Limb (tissue), 2 donors: Measurements from ENCODE around the gene PDHB.
A peak's percentile ranks its signal among the peaks of the same experiment; 100 is the strongest.

Experiments
- DNase-seq, 2 donors: peaks; one replicate each; pipeline ENCODE4 v3.0.0-alpha.2; 2016; ENCODE audit errors: extremely low spot score in 2 of 2

Gene PDHB

DNA sequence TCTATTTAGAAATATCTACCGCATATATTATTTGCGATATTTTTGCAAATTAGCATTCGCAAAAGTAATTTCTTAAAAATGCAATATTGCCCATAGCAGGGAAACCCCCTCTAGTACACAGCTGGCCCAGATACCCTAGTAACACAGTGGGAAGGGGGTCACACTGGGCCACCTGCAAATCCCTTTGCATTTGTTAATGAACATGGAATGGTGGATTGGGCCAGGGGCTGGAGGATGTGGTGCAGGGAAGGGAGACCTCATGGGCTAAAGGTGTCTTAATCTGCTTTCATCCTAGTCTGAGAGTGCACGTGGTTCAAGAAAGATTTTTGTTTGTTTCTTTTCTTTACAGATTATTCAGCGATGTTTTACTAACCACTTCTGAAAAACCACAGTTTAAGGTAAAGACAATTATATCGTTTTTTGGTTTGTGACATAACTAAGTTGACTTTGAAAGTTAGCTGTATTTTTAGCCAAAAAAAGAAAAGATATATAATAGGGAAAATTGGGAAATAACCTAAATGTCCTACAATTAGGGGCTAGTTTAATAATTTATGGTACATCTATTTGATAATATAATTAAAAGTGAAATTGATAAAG lies 30.0 kb downstream of the PDHB start:
- no peak for DNase-seq

DNA sequence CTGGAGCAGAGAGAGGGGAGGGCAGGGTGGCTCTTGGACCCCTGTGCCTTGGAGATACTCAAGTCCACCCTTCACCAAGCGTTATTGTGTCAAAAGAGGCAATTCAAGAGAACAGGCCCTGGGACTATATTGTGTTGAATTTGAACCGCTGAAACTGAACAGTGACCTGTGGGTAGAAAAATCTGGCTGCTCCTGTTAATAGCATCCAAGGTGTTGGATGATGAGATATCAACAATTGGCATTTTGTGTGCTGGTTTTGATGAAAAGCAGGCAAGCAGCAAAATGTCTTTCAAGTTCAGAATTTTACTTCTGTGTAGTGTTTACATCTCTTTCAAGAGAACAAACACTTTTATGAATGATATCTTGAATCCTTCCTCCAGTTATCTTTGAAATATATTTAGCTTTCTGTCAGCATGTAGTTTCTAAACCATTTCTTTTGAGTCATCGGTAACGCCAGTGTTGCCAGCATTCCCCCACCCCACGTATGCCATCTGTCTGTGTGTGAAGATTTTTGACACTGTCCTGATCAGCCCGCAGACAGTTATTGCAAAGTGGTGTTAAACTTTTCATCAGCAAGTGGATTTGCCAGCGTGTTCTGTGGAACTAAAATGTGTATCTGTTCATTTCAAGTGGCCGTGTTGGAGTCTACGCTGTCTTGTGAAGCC lies 34.8 kb downstream of the PDHB start:
- no peak for DNase-seq

DNA sequence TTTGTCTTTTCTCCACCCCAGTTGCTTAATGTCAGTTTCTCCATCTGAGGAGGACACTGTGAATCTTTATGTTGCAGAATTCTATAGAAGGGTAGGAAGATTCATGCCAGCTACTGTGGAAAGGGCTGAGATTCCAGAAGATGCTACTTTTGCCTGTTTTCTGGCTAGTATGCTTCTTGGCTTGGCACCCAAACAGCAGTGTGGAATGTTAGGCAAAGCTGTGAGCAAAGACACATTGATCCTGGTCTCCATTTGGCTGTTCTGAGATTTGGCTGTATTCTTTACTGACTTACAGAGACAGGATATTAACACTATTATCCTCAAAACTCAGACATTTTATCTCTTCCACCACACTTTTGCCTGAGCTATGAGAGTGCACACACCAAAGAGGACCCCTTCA lies 39.3 kb downstream of the PDHB start:
- DNase-seq = no peak

DNA sequence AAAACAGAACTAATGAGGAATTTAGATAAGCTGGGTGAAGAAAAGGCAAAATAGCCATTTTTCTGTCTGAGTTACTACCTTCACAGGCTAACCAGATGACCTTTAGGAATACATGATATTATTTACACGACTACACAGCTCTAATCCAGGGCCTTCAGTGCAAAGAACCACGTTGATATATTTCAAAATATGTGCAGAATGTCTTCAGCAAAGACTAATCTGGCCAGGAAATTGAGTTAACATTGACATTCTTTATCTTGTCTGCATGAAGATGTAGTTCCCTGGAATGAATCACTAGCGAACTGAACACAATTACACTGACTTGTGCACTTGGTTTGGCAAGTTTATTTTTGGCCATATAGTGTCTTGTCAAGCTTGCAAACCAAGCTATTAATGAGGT lies 41.5 kb downstream of the PDHB start:
- DNase-seq = no peak

DNA sequence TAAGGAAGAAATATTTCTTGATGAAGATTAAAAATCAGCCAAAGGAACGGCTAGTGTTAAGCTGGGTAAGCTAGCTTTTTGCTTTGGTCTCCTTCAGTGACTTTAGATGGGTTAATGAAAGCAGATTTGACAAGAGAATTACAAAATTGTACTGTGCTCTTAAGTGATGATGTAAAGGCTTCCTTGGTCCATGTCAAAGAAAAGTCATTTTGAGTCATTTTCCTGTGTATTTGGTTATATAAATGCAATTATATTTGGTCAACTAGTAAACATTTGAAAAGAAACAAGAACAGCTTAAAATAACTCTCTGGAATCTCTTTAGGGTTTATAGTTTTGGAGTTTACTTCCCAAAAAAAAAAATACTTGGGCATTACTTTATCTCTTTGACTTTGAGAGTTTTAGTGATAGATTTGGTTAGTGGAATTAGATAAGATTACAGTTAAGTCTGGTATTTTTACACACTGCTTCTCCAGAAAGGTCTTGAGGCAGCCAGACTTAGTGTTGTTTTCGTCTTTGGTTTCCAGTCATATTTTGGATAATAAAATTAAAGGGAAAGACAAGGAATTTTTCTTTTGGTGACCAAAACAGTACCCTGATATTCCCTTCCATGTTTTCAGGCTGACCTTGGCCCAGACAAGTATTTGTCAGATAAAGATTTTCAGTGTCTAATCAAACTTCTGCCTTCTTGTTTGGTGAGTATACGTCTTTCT lies 42.3 kb downstream of the PDHB start:
- DNase-seq = no peak

DNA sequence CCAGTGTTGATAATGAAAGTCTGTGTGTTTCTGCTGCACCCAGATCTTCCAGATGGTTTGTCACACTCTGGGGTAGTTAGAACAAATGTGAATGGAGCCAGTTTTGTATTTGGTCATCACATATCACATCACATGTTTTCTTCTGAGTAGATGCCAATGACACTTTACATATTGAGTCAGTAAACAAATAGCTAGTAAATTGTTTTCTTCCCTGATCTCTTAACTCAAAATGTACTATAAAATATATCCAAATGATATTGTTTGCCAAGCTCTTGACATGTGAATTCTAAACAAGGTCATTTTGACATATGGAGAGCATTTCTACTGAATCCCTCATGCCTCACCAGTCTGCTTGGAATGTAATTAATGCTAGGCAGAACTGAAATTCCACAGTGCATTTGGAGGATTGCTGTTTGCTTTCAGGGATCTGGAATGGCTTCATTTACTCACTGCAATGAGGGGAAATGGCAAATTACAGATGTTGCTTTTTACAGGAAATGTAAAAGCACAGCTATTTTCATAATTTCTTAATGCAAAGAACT lies 45.0 kb downstream of the PDHB start:
- DNase-seq = peak in 1 of 2 donors; percentile 70

DNA sequence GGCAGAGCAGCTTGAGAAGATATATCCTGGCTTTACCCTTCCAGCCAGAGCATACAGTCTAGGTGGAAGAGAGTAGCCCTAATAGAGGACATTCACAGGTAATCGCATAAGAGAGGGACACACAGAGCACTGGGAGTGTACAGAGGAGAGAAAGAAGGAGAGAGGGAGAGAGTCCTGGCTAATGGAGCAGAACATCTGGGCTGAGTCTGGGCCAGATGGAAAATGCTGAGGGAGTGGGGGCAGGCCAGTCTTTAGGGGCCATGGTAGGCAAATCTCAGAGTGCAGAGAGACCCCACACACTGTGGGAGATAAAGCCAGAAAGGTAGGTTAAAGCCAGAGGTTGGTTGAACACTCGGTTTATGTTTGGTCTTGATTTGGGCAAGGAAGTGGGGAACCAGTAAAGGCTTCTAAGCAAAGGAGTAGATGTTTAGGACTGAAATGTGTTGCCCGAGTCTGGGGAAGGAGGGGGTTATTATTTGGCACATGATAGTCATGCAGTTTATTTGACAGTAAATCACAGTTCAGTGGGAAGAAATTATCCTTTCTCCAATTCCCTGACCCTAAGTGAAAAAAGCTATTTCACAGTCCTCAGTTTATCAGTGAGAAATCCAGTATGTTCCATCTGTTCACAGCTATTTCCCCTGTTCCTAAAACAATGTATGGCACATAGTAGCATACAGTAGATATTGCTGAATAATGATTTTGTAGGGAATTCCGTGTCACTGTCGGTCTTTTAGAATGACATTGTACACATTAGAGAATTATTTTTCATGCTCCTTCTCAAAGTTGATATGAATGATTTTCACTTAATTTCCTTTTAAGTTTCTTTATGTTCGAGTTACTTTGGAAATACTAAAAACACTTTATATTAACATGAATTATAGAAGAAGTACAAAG lies 45.7 kb downstream of the PDHB start:
- no peak for DNase-seq

DNA sequence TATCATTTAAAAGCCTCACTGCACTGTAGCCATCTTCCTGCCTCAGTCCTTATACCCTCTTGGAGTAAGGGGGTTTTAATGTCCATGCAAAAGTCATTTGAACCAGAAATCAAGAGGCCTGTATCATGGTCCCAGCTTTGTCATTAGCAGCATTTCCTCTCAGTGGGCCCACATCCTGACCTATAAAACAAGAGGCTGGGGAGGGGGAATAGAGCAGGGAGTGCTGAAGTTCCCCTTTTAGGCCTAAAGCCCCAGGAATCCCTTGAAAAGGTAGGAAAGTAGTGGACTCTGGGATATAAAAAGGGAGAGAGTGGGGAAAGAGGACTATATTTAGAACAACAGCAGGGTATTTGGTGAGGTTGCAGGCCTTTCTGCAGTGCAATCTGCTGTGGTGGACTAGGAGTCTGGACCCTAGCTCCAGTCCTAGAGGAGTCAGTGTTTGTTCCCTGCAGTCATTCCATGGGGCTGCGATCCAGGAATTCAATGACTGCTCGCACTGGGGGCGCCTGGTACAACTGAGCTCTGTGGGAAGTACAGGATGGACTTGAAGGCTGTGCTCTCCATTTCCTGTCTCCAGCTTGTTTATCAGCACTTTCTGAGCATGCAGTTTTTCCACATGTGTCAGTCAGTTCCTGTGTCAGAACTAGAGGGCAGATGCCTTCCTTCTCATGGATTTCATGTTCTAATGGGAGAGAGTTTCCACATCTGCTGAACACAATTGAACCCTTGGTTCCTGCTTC lies 46.8 kb downstream of the PDHB start:
- no peak for DNase-seq

DNA sequence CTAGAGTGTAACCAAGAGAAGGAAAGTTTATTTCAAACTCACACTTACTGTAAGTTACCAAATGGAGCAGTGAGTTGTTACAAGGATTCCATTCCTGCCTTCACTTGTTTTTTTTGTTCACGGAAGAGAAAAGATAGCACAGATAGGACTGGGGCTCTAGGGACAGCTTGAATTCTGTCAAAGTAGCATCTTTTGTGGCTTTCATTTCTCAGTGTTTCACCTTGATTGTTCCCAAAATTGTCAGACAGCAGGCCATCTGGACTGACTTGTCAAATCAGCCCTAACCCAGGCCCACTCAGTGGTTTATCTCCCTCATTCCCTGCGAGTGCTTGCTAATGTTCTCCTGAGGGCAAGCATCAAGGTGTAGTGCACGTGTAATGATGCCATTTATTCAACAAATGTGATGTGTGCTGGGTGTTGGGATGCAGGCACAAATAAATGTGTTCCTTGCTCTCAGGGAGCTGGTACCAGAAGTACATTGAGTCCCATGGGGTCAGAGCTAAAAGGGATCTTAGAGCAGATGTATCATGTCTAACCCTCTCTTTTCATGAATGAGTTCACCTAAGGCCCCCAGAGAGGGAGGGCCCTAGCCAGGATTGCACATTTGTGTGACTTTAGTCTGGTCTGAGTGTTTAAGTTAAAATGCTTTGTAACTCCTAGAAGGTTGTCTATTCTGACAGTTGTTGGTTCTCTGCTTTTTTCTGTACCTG lies 49.1 kb downstream of the PDHB start:
- no peak for DNase-seq

DNA sequence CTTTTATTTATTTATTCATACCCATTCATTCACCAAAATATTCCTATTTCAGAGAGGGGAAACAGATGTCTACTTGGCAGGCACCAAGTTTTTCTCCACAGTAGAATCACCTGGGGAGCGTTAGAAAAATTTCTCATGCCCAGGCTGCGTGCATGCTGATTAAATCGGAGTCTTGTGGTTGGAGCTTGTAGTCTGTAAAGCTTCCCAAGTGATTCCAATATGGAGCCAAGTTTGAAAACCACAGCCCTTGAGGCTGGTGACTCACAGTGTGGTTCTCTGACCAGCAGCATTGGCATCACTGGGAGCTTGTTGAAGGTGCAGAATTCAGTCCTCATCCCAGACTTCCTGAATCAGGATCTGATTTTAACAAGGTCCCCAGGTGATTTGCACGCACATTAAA lies 49.7 kb downstream of the PDHB start:
- DNase-seq = peak in 1 of 2 donors; percentile 38

DNA sequence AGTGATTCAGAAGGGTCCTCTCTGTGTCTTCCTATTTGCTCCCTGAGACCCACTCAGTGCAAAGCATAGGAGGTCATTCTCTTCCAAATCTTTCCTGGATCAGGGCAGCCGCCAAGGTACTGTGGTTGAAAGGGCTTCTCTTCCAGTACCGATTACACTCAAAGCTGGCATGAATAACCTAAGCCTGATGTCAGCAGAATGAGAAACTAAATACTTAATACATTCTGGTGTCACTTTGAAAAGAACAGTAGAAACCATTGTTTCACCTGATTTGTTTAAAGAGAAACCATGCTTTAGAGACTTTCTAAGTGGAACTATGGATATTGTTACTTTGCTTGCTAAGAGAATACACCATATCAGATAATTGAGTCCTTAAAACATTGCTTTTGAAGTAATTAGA lies 50.2 kb downstream of the PDHB start:
- no peak for DNase-seq

DNA sequence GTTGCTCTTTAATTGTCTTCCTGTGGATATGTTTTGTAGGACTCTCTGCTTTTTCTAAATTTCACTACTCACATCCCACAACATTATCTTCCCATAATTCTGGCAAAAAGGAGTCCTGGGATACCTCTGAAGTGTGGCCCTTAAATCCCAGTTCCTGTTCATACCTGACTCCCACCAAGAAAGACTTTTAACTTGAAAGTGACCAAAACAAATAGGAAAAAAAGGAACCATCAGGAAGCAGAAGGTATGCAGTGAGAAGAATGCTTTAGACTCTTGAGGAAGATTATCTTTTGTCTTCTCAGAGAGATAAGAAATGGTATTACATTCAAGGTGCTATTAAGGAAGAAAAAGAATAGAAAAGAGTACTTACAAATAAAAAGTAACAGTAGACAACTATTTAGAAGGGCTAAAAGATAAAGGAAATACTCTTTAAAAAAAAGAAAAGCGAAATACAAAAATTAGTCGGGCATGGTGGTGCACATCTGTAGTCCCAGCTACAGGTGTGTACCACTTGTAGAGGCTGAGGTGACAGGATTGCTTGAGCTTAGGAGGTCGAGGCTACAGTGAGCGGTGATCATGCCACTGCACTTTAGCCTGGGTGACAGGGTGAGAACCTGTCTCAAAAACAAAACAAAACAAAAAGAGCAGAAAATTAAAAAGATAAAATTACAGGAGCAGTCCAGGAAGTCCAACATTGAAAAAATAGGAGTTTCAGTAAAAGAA lies 54.1 kb downstream of the PDHB start:
- DNase-seq = no peak

DNA sequence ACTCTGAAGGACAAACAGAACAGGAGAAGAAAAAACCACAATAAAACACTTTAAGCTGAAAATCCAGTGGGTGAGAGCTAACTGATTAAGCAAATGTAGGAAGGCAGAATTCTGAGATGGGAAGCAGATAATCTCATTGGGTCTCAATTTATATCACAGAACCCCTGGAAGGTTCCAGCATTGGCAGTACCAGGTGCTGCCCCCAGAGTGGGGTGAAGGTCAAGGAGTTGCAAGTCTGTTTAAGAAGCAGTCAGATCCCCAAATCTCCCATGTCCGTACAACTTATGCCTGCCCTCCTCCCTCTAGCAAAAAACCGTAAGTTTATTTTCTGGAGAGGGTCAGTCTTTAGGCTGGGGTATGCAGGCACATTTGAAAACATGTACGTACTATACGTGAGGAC lies 55.9 kb downstream of the PDHB start:
- no peak for DNase-seq
